Neural cell (in vitro differentiated cells): Measurements from ENCODE around the gene LGALS3BP. TPM values are rescaled to one million over a fixed set of nuclear protein-coding genes. Genes with fewer than 3 reads are reported as not detected.

Experiments used
- H2AFZ ChIP-seq: fragments of 200-600, 300-800 bp; sonication (generic), shearing (Covaris generic); 2 replicates; pipeline ENCODE4 v1.6.0; 2014; ENCODE audit warnings: low read depth, mild to moderate bottlenecking, antibody characterized with exemption, low read length, moderate library complexity
- H3F3A ChIP-seq: fragments of 200-600 bp; shearing (Covaris generic); 2 replicates; pipeline ENCODE4 v1.6.1; 2016; ENCODE audit warnings: mild to moderate bottlenecking, moderate library complexity, mixed read lengths, antibody characterized with exemption, low read length; ENCODE audit not compliant: insufficient read depth, poor library complexity, severe bottlenecking
- H3K27ac ChIP-seq: fragments of 200-600, 300-800 bp; sonication (generic), shearing (Covaris generic); 2 replicates; pipeline ENCODE4 v1.5.1; 2014; ENCODE audit warnings: mild to moderate bottlenecking, low read length, moderate library complexity
- H3K27me3 ChIP-seq: fragments of 300-800, 200-600 bp; sonication (generic), shearing (Covaris generic); 2 replicates; pipeline ENCODE4 v1.6.0; 2014; ENCODE audit warnings: mild to moderate bottlenecking, low read depth, low read length, moderate library complexity; ENCODE audit not compliant: insufficient read depth
- H3K36me3 ChIP-seq: fragments of 300-800, 200-600 bp; sonication (generic), shearing (Covaris generic); 2 replicates; pipeline ENCODE4 v1.5.1; 2014; ENCODE audit warnings: mild to moderate bottlenecking, antibody characterized with exemption, low read length, moderate library complexity; ENCODE audit not compliant: insufficient read depth
- H3K4me2 ChIP-seq: fragments of 300-800, 200-600 bp; sonication (generic), shearing (Covaris generic); 2 replicates; pipeline ENCODE4 v1.6.0; 2014; ENCODE audit warnings: mild to moderate bottlenecking, low read length
- H3K4me3 ChIP-seq: fragments of 300-800, 200-600 bp; sonication (generic), shearing (Covaris generic); 2 replicates; pipeline ENCODE4 v1.5.1; 2014; ENCODE audit warnings: mild to moderate bottlenecking, low read length, moderate library complexity
- H3K79me2 ChIP-seq: fragments of 200-600 bp; shearing (Covaris generic); replicated peaks from 2 replicates; pipeline ENCODE4 v1.6.0; 2014; ENCODE audit warnings: mild to moderate bottlenecking, low read length, moderate library complexity; ENCODE audit not compliant: insufficient read depth
- H3K9ac ChIP-seq: fragments of 300-800, 200-600 bp; sonication (generic), shearing (Covaris generic); 2 replicates; pipeline ENCODE4 v1.6.1; 2016; ENCODE audit warnings: mild to moderate bottlenecking, low read length, mixed read lengths
- H3K9me2 ChIP-seq: fragments of 200-600 bp; shearing (Covaris generic); 2 replicates; pipeline ENCODE4 v1.6.1; 2016; ENCODE audit warnings: mild to moderate bottlenecking, low read length, mixed read lengths; ENCODE audit not compliant: insufficient read depth
- H3K9me3 ChIP-seq: fragments of 200-600, 300-800 bp; sonication (generic), shearing (Covaris generic); 2 replicates; pipeline ENCODE4 v1.6.1; 2016; ENCODE audit warnings: mild to moderate bottlenecking, mixed run types, low read length, moderate library complexity, mixed read lengths
- H4K20me1 ChIP-seq: fragments of 200-600 bp; shearing (Covaris generic); 2 replicates; pipeline ENCODE4 v1.6.1; 2016; ENCODE audit warnings: mild to moderate bottlenecking, mixed run types; ENCODE audit not compliant: insufficient read depth
- EP300 ChIP-seq: fragments of 450-650 bp; conservative IDR thresholded peaks from 2 replicates; pipeline ENCODE4 v1.6.1; 2014; ENCODE audit warnings: antibody characterized with exemption, mild to moderate bottlenecking, moderate library complexity; ENCODE audit not compliant: poor library complexity, severe bottlenecking
- EZH2 ChIP-seq: fragments of 200-600, 300-800 bp; shearing (Covaris generic), sonication (generic); IDR thresholded peaks from 2 replicates; pipeline ENCODE4 v1.6.1; 2014; ENCODE audit warnings: antibody characterized with exemption, low read length, borderline replicate concordance, mild to moderate bottlenecking; ENCODE audit not compliant: insufficient read depth, poor library complexity, severe bottlenecking
- MXI1 ChIP-seq: fragments of 450-650 bp; conservative IDR thresholded peaks from 2 replicates; pipeline ENCODE4 v1.6.1; 2014; ENCODE audit warnings: antibody characterized with exemption, mild to moderate bottlenecking; ENCODE audit not compliant: poor library complexity, severe bottlenecking
- POLR2AphosphoS5 ChIP-seq: IDR thresholded peaks from 2 replicates; pipeline ENCODE4 v1.6.1; 2012
- RAD21 ChIP-seq: fragments of 450-650 bp; conservative IDR thresholded peaks from 2 replicates; pipeline ENCODE4 v1.6.1; 2014; ENCODE audit warnings: antibody characterized with exemption, mild to moderate bottlenecking, moderate library complexity
- REST ChIP-seq: IDR thresholded peaks from 2 replicates; pipeline ENCODE4 v1.6.1; 2012; ENCODE audit warnings: borderline replicate concordance
- SMC3 ChIP-seq: fragments of 450-650 bp; conservative IDR thresholded peaks from 2 replicates; pipeline ENCODE4 v1.6.1; 2014; ENCODE audit warnings: antibody characterized with exemption, mild to moderate bottlenecking, moderate library complexity; ENCODE audit not compliant: poor library complexity
- TAF1 ChIP-seq: IDR thresholded peaks from 2 replicates; pipeline ENCODE4 v1.6.1; 2012; ENCODE audit warnings: low read depth
- polyA plus RNA-seq: library from polyadenylated mRNA; depleted of rRNA; stranded (reverse); fragments of >200 nt; gene quantifications from 2 replicates; pipeline ENCODE4 v1.2.3, GENCODE V29; 2014
- TF ChIP-seq, protein P1 (sequence below): fragments of 450-650 bp; IDR thresholded peaks from 2 replicates; pipeline ENCODE4 v1.5.1; 2014; ENCODE audit warnings: antibody characterized with exemption, mild to moderate bottlenecking, moderate library complexity; ENCODE audit not compliant: poor library complexity, severe bottlenecking

The LGALS3BP gene
- polyA plus RNA-seq, 1 donor from 2014 or later = 5.4 TPM

- Histone ChIP-seq H3K4me2 (no peak overlapping the region), H3K79me2 (no peaks in the 10 kb centered on the region), H4K20me1 (no peaks in the 10 kb centered on the region), H2AFZ (no peak overlapping the region), H3K27me3 (peaks cover 22% of the 10 kb centered on the region), H3K9me3 (no peaks in the 10 kb centered on the region), H3F3A (no peaks in the 10 kb centered on the region), H3K4me3 (no peak overlapping the region), H3K9me2 (no peaks in the 10 kb centered on the region), H3K36me3 (no peaks in the 10 kb centered on the region), H3K27ac (no peak overlapping the region), H3K9ac (no peak overlapping the region)
- no peak for TF ChIP-seq EZH2
- TF ChIP-seq TAF1 = no peak
These were observed 48.3 kb upstream of the LGALS3BP start for GRCh38 chr17:79027925-79028491.

DNA sequence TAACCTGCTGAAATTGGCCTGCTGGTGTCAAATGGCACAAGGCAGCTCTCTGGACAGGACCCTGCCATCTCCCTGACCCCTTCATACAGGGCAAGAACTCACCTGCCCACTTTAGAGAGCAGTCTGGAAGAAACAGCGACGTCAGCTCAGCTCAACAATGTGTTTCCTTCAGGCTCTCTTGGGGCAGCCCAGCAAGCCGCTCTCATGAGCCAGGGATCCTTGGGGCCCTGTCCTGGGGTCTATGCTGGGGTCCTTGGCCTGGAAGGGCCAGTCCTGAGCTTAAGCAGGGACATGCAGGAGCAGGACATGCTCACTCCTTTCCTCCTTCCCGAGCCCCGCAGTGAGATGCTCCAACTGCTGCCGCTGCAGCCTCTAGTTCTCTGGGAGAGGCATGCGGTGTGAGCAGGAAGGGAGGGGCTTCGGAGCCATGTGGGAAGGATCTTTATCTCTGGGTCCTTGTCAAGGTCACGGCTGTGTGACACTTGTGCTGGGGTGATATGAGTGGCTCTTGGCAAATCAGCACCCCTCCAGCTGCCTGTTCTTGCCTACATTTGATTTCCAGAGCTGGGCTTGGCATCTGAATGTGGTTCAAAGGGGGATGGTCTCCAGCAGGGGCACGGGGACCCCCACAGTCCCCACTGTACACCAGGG, 47.7 kb upstream of the LGALS3BP start:
- Histone ChIP-seq H2AFZ (no peak overlapping the region), H3K4me2 (no peak overlapping the region), H3F3A (no peaks in the 10 kb centered on the region), H4K20me1 (no peaks in the 10 kb centered on the region), H3K36me3 (no peaks in the 10 kb centered on the region), H3K79me2 (no peaks in the 10 kb centered on the region), H3K9me2 (no peaks in the 10 kb centered on the region), H3K4me3 (no peak overlapping the region), H3K9me3 (no peaks in the 10 kb centered on the region), H3K27me3 (peaks cover 24% of the 10 kb centered on the region), H3K9ac (no peak overlapping the region), H3K27ac (no peak overlapping the region)
- TF ChIP-seq, protein P1, sequence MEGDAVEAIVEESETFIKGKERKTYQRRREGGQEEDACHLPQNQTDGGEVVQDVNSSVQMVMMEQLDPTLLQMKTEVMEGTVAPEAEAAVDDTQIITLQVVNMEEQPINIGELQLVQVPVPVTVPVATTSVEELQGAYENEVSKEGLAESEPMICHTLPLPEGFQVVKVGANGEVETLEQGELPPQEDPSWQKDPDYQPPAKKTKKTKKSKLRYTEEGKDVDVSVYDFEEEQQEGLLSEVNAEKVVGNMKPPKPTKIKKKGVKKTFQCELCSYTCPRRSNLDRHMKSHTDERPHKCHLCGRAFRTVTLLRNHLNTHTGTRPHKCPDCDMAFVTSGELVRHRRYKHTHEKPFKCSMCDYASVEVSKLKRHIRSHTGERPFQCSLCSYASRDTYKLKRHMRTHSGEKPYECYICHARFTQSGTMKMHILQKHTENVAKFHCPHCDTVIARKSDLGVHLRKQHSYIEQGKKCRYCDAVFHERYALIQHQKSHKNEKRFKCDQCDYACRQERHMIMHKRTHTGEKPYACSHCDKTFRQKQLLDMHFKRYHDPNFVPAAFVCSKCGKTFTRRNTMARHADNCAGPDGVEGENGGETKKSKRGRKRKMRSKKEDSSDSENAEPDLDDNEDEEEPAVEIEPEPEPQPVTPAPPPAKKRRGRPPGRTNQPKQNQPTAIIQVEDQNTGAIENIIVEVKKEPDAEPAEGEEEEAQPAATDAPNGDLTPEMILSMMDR = no peak
- no peak for TF ChIP-seq TAF1
- TF ChIP-seq REST = no peak
- no peak for TF ChIP-seq POLR2AphosphoS5
- TF ChIP-seq EZH2 = no peak
- TF ChIP-seq SMC3 = no peak
- no peak for TF ChIP-seq RAD21
- no peak for TF ChIP-seq EP300
- no peak for TF ChIP-seq MXI1
